Activated T-helper 1 cell treated with Interleukin-2 at 50 U/mL for 16 hours (primary cell): ENCODE data around the gene ZFP36L1.

Source experiments
- DNase-seq: peaks from one replicate; pipeline ENCODE4 v3.0.0-alpha.2; 2020; ENCODE audit warnings: low read depth

Gene ZFP36L1

GRCh38 chr14:68795597-68796417 lies 2.9 kb upstream of the ZFP36L1 start:
- DNase-seq: peak; percentile 72

DNA sequence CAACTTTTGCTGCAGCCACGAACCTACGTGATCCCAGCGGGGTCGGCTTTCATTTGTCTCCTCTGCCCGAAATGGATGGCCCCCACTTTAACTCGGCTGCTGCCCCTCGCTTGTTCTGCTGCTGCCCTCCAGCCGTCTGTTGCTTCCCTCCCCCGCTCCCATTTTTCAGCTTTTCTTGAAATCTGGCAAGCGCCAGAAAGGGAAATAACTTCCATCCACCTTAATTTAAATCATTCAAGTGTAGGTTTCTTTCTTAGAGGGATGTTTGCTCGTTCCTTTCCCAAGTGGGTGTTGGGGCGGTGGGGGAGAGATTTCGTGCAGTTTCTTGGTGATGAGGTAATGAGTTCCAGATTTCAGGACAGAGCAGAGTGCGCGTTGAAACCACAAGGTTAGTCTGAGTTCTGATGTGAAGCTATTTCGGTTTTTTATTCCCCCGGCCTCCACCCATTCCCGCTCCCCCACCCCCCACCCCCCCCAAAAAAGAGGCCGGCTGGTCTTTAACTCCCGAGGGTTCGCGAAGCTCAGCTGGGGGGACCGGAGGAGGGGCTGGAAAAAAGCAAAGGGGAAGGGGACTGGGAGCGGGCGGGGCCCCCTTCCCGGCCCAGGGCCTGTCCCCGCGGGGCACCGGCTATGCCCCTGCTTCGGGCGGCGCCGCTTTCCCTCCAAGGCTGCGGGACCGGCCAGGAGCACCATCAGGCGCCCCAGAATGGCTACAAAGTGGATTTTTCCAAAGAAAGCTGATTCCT lies 2.2 kb upstream of the ZFP36L1 start:
- DNase-seq: no peak

- DNase-seq: peak; percentile 70
These were observed 1.4 kb upstream of the ZFP36L1 start for GRCh38 chr14:68794130-68794850.

GRCh38 chr14:68793734-68794129 lies 865 bp upstream of the ZFP36L1 start:
- no peak for DNase-seq

GRCh38 chr14:68792678-68792978 lies 239 bp downstream of the ZFP36L1 start:
- no peak for DNase-seq

DNA sequence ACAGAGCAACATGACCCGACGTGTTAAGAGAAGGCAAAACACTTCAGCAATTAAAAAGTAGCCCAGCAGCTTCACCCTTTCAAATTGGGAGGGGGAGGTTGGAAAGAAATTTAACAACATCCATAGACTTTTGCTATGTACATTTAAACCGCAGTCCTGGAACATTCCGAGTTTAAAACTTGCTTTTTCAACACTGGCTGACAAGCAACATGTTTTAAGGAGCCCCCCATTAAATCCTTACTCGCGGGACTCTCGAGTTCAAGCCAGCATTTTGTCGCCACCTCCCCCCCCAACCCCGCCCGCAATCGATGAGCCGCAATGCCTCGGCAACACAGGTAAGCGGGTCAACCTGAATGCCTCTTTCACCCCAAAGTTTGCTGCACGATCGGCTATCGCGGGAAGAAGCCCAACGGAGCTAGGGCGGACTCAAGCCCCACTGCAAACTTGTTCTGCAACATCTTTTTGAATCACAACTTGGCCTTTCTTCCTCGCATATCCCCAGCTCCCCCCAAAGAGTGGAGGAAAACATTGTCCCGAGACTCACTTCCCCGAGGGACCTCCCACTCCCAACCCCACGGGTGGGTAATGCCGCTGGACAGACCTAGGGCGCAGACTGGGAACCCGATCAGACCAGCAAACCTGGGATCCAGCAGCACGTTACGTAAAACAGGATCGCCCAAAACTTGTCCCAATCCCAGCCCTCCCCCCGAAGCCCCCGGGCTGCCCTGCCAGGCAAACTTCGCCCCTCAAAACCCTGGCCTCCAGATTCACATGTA lies 777 bp downstream of the ZFP36L1 start:
- no peak for DNase-seq

GRCh38 chr14:68791078-68791901 lies 1.6 kb downstream of the ZFP36L1 start:
- DNase-seq: no peak

DNA sequence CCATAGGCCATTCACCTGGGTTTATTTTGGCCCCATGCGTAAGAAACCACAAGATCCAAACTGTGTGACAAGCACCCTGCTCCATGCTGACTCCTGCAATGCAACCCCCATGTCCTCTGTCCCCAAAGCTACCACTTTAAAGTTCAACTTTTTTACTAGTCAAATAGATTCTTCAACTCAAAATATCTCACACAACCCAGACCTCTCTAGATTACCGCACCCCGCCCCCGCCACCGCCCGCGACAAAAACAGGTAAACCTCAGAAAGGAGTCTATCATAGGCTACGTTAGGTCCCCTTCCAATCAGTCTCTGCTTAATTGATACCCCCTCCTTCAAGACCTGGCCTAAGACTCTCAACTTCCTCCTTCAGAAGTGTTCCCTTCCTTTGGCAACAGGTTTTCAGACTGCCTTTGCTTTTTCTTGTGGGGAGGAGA lies 2.2 kb downstream of the ZFP36L1 start:
- DNase-seq: no peak

DNA sequence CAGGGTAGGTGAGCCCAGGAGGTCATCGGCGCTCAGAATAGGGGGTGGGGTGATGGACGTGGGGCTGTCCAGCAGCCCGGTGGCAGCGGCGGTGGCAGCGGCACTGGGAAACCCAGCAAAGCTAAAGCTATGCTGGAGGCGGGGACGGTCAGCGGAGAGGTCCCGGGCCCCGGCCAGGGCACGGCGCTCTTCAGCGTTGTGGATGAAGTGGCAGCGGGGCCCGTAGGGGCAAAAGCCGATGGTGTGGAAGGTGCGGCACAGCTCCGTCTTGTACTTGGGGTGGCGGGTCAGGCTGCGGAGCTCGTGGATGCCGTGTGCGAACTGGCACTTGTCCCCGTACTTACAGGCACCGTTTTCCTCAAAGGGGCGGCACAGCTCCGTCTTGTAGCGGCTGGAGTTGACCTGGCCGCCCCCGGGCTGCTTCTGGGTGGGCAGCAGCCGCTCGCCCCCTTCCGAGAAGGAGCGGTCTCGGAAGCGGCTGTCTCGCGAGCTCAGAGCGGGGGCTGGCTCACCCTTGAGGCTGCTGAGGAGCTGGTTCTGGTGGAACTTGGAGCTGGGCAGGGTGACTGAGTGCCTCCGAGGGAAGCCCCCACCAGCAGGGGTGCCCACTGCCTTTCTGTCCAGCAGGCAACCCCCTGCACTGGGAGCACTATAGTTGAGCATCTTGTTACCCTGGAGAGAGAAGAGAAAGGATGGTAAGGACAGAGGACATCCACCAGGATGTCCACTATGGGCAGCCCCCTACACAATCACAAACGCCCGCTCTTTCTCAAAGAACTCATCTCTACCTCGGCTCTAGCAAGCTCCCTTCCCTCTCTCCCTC lies 2.8 kb downstream of the ZFP36L1 start:
- no peak for DNase-seq

- DNase-seq: peak; percentile 82
These were observed 3.7 kb downstream of the ZFP36L1 start for GRCh38 chr14:68788996-68789820.

- no peak for DNase-seq
These were observed 4.4 kb downstream of the ZFP36L1 start for GRCh38 chr14:68788275-68788995.

- DNase-seq: no peak
These were observed 5.5 kb downstream of the ZFP36L1 start for GRCh38 chr14:68787092-68787992.

DNA sequence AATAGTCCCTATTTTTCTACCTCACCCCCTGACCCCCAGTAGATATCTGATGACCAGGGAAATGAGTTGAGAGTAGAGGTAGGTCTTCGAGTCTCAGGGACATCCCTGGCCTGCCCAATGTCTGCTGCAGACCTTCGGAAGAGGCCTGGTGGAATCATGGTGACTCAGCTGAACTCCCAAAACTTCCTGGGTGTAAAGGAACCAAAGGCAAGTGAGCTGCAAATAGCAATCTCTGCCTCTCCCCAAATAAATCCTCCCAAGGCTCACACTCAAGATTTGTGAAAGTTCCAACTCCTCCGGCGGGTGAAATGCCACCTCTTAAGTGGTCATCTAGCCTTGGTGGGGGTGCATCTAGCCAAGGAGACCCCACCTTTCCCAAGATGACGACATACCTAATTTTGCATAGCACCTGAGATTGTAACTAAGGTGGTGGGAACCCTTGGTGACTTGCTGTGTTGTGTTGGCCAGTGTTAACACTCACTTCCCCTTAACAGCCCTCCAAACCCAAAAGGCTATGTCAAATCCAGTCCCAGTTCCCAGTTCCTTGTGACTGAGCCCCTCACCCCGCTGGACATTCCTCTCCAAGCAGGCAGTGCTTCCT lies 6.3 kb downstream of the ZFP36L1 start:
- DNase-seq: no peak

DNA sequence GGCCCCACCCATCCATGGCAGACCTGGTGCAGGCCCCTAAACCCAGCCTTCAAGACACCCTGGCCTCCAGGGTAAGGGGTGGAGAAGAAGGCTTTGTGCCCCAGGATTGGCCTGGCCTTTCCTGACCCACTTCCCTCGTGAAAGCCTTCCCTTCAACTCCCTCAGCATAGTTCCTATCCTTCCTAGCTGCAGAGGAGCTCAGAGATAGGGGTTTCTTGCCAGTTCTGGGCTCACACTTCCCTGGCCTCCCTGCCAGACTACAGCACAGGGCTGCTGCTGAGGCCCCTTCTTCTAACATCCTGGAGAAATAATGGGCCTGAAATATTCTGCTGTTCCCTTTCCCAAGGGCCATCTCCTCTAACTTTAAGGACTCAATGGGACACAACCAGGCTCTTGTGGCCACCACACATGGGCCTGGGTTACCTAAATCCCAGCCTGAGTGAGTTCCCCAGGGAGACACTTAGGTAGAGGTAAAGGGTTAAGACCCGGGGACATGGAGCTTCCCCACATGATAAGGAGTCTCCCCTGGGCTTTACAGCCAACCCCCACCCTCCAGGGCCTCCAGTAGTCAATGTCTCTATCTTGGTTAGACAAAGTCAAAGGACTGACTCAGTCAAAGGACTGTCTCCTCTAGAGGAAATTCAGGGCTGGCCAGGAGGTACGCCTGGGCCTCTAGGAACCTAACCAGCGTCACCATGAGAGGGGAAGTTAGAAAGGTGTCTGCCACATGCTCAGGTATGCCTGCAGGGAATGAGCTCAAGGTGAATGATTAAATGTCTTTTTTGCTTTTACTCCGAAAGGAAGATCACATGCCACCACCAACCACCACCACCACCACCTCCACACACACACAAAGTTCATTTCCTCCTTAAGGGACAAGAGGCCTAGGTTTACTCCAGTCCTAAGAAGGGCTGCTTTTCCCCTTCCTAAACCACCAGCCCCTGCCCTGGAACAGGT lies 7.1 kb downstream of the ZFP36L1 start:
- DNase-seq: no peak

GRCh38 chr14:68784978-68785533 lies 7.8 kb downstream of the ZFP36L1 start:
- DNase-seq: no peak
